WTC11 (cell line): ENCODE results near the gene SCIMP.

Experiments used
- CBFB ChIP-seq: sonication (generic); formaldehyde crosslinking; IDR thresholded peaks from 2 replicates; pipeline ENCODE4 v1.8.1; 2022; ENCODE audit warnings: mild to moderate bottlenecking, low read depth, missing genetic modification reagents
- CREM ChIP-seq: sonication (generic); formaldehyde crosslinking; IDR thresholded peaks from 2 replicates; pipeline ENCODE4 v1.8.1; 2022; ENCODE audit warnings: mild to moderate bottlenecking, missing genetic modification reagents, moderate library complexity
- FOXK1 ChIP-seq: sonication (generic); formaldehyde crosslinking; IDR thresholded peaks from 2 replicates; pipeline ENCODE4 v1.8.0; 2022; ENCODE audit warnings: mild to moderate bottlenecking, moderate library complexity, missing genetic modification reagents
- NFE2L1 ChIP-seq: sonication (generic); formaldehyde crosslinking; IDR thresholded peaks from 2 replicates; pipeline ENCODE4 v1.8.1; 2023; ENCODE audit warnings: missing genetic modification reagents
- NR2C2 ChIP-seq: sonication (generic); formaldehyde crosslinking; IDR thresholded peaks from 2 replicates; pipeline ENCODE4 v1.8.0; 2022; ENCODE audit warnings: mild to moderate bottlenecking, missing genetic modification reagents
- NR3C1 ChIP-seq: sonication (generic); formaldehyde crosslinking; conservative IDR thresholded peaks from 2 replicates; pipeline ENCODE4 v1.8.1; 2023; ENCODE audit warnings: low read depth, mild to moderate bottlenecking, missing genetic modification reagents
- TEAD4 ChIP-seq: sonication (generic); formaldehyde crosslinking; IDR thresholded peaks from 2 replicates; pipeline ENCODE4 v1.8.0; 2022; ENCODE audit warnings: mild to moderate bottlenecking, missing genetic modification reagents
- ZBTB21 ChIP-seq: sonication (generic); formaldehyde crosslinking; IDR thresholded peaks from 2 replicates; pipeline ENCODE4 v1.8.1; 2023; ENCODE audit warnings: mild to moderate bottlenecking, missing genetic modification reagents, borderline replicate concordance
- TF ChIP-seq, protein P1 (sequence below): fragments of 200-600 bp; IDR thresholded peaks from 2 replicates; pipeline ENCODE4 v1.8.0; 2022; ENCODE audit warnings: antibody characterized with exemption
- TF ChIP-seq, protein P2 (sequence below): sonication (generic); formaldehyde crosslinking; IDR thresholded peaks from 2 replicates; pipeline ENCODE4 v1.8.0; 2022; ENCODE audit warnings: mild to moderate bottlenecking, missing genetic modification reagents
- TF ChIP-seq, protein P3 (sequence below): sonication (generic); formaldehyde crosslinking; conservative IDR thresholded peaks from 2 replicates; pipeline ENCODE4 v1.8.1; 2022; ENCODE audit warnings: mild to moderate bottlenecking, missing genetic modification reagents

DNA sequence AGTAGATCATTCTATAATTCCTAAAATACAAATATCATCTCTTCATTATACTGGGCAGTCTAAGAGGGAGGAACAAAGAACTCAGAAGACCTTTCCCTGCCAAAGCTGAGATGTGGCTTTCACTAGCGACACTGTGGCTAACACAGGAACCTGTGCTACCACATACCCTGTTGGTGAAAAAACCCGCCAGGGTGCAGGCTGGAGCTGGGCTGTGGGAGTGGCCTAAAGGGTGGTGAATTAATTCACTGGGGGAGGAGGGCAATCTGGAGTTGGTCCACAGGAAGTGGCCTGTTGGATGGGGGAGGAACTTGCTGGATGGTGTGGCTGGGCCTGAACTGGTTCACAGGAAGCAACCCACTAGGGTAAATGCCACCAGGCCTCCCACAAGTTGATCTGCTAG, 50.4 kb downstream of the SCIMP start:
- TF ChIP-seq NFE2L1 (CRISPR knock-in tag) (no peak), NR2C2 (CRISPR knock-in tag) (no peak), TEAD4 (CRISPR knock-in tag) (no peak), CREM (CRISPR knock-in tag) (no peak), FOXK1 (no peak), NR3C1 (no peak), CBFB (CRISPR knock-in tag) (no peak), ZBTB21 (CRISPR knock-in tag) (no peak)
- TF ChIP-seq, protein P1, sequence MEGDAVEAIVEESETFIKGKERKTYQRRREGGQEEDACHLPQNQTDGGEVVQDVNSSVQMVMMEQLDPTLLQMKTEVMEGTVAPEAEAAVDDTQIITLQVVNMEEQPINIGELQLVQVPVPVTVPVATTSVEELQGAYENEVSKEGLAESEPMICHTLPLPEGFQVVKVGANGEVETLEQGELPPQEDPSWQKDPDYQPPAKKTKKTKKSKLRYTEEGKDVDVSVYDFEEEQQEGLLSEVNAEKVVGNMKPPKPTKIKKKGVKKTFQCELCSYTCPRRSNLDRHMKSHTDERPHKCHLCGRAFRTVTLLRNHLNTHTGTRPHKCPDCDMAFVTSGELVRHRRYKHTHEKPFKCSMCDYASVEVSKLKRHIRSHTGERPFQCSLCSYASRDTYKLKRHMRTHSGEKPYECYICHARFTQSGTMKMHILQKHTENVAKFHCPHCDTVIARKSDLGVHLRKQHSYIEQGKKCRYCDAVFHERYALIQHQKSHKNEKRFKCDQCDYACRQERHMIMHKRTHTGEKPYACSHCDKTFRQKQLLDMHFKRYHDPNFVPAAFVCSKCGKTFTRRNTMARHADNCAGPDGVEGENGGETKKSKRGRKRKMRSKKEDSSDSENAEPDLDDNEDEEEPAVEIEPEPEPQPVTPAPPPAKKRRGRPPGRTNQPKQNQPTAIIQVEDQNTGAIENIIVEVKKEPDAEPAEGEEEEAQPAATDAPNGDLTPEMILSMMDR = no peak
- TF ChIP-seq, protein P2, sequence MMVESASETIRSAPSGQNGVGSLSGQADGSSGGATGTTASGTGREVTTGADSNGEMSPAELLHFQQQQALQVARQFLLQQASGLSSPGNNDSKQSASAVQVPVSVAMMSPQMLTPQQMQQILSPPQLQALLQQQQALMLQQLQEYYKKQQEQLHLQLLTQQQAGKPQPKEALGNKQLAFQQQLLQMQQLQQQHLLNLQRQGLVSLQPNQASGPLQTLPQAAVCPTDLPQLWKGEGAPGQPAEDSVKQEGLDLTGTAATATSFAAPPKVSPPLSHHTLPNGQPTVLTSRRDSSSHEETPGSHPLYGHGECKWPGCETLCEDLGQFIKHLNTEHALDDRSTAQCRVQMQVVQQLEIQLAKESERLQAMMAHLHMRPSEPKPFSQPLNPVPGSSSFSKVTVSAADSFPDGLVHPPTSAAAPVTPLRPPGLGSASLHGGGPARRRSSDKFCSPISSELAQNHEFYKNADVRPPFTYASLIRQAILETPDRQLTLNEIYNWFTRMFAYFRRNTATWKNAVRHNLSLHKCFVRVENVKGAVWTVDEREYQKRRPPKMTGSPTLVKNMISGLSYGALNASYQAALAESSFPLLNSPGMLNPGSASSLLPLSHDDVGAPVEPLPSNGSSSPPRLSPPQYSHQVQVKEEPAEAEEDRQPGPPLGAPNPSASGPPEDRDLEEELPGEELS (CRISPR knock-in tag) = no peak
- TF ChIP-seq, protein P3, sequence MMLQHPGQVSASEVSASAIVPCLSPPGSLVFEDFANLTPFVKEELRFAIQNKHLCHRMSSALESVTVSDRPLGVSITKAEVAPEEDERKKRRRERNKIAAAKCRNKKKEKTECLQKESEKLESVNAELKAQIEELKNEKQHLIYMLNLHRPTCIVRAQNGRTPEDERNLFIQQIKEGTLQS = no peak
